HepG2 (cell line): Measurements from ENCODE around the gene UTS2R. TPM values are rescaled to one million over a fixed set of nuclear protein-coding genes. Genes with fewer than 3 reads are reported as not detected.
A peak's percentile ranks its signal among the peaks of the same experiment; 100 is the strongest.

Experiments
- BRCA1 ChIP-seq: sonication (generic); formaldehyde crosslinking; IDR thresholded peaks from 2 replicates; pipeline ENCODE4 v1.4.0; 2020; ENCODE audit warnings: missing genetic modification reagents
- CREB1 ChIP-seq, 2 experiments: fragments of 450-650 bp in 1 of 2; IDR thresholded peaks; 2 replicates each; pipeline ENCODE4 v1.6.1; 2016 to 2017; ENCODE audit warnings: control low read depth in 1 of 2, mild to moderate bottlenecking in 1 of 2, missing compliant biosample characterization in 1 of 2, missing genetic modification characterization in 1 of 2
- EHMT2 ChIP-seq: fragments of 200-600 bp; sonication (generic); IDR thresholded peaks from 2 replicates; pipeline ENCODE4 v1.7.0; 2017; ENCODE audit warnings: antibody characterized with exemption, low read depth, low read length, borderline replicate concordance
- GFI1 ChIP-seq: sonication (generic); formaldehyde crosslinking; IDR thresholded peaks from 2 replicates; pipeline ENCODE4 v1.5.0; 2020; ENCODE audit warnings: missing genetic modification reagents, mild to moderate bottlenecking, borderline replicate concordance
- HMGA1 ChIP-seq: sonication (generic); formaldehyde crosslinking; conservative IDR thresholded peaks from 2 replicates; pipeline ENCODE4 v1.4.0; 2020; ENCODE audit warnings: missing genetic modification reagents
- HOXA3 ChIP-seq: sonication (generic); formaldehyde crosslinking; IDR thresholded peaks from 2 replicates; pipeline ENCODE4 v1.5.0; 2020; ENCODE audit warnings: missing genetic modification reagents
- JUNB ChIP-seq: sonication (generic); formaldehyde crosslinking; IDR thresholded peaks from 2 replicates; pipeline ENCODE4 v1.8.0; 2022; ENCODE audit warnings: missing genetic modification reagents, mild to moderate bottlenecking, borderline replicate concordance
- KLF12 ChIP-seq: sonication (generic); formaldehyde crosslinking; IDR thresholded peaks from 2 replicates; pipeline ENCODE4 v1.4.0; 2020; ENCODE audit warnings: missing genetic modification reagents, borderline replicate concordance
- MTERF4 ChIP-seq: sonication (generic); formaldehyde crosslinking; IDR thresholded peaks from 2 replicates; pipeline ENCODE4 v1.8.0; 2023; ENCODE audit warnings: mild to moderate bottlenecking, missing genetic modification reagents
- POLR2AphosphoS5 ChIP-seq: IDR thresholded peaks from 2 replicates; pipeline ENCODE4 v1.6.1; 2012; ENCODE audit warnings: low read depth, low read length
- SRY ChIP-seq: sonication (generic); formaldehyde crosslinking; IDR thresholded peaks from 2 replicates; pipeline ENCODE4 v1.8.0; 2022; ENCODE audit warnings: mild to moderate bottlenecking, missing genetic modification reagents
- TMF1 ChIP-seq: sonication (generic); formaldehyde crosslinking; IDR thresholded peaks from 2 replicates; pipeline ENCODE4 v1.8.1; 2022; ENCODE audit warnings: low read depth, missing genetic modification reagents
- TOE1 ChIP-seq: sonication (generic); formaldehyde crosslinking; IDR thresholded peaks from 2 replicates; pipeline ENCODE4 v1.4.0; 2020; ENCODE audit warnings: mild to moderate bottlenecking, missing genetic modification reagents
- XRCC5 ChIP-seq: fragments of 200-400 bp; formaldehyde crosslinking; optimal IDR thresholded peaks from 2 replicates; pipeline ENCODE3; 2017; ENCODE audit warnings: mild to moderate bottlenecking, low read length
- ZBTB44 ChIP-seq: sonication (generic); formaldehyde crosslinking; IDR thresholded peaks from 2 replicates; pipeline ENCODE4 v1.4.0; 2020; ENCODE audit warnings: missing genetic modification reagents
- ZFP36L1 ChIP-seq: sonication (generic); formaldehyde crosslinking; IDR thresholded peaks from 2 replicates; pipeline ENCODE4 v1.8.0; 2022; ENCODE audit warnings: mild to moderate bottlenecking, missing genetic modification reagents, moderate library complexity
- ZMYM2 ChIP-seq: sonication (generic); formaldehyde crosslinking; IDR thresholded peaks from 2 replicates; pipeline ENCODE4 v1.8.0; 2022; ENCODE audit warnings: mild to moderate bottlenecking, missing genetic modification reagents
- ZNF138 ChIP-seq: sonication (generic); formaldehyde crosslinking; IDR thresholded peaks from 2 replicates; pipeline ENCODE4 v1.5.0; 2020; ENCODE audit warnings: mild to moderate bottlenecking, low read depth, missing genetic modification reagents
- ZNF550 ChIP-seq: sonication (generic); formaldehyde crosslinking; IDR thresholded peaks from 2 replicates; pipeline ENCODE4 v1.4.0; 2020; ENCODE audit warnings: mild to moderate bottlenecking, missing genetic modification reagents, borderline replicate concordance
- ZNF576 ChIP-seq: sonication (generic); formaldehyde crosslinking; IDR thresholded peaks from 2 replicates; pipeline ENCODE4 v1.4.0; 2020; ENCODE audit warnings: mild to moderate bottlenecking, missing genetic modification reagents
- ZNF749 ChIP-seq: sonication (generic); formaldehyde crosslinking; IDR thresholded peaks from 2 replicates; pipeline ENCODE4 v1.8.0; 2022; ENCODE audit warnings: mild to moderate bottlenecking, missing genetic modification reagents, moderate library complexity, borderline replicate concordance
- polyA plus RNA-seq, 8 experiments: library from polyadenylated mRNA; depleted of rRNA in 3 of 8; stranded (reverse) in 7 of 8; unstranded in 1 of 8; fragments of >200 nt; fragmentation: Illumina TruSeq in 4 of 8; extraction: Trizol in 4 of 8; gene quantifications; 2 replicates each; pipeline versions ENCODE4 v1.2.1 to v1.2.3, GENCODE V29; 2011 to 2016; ENCODE audit warnings: low read depth in 4 of 8, missing spikeins in 1 of 8, mixed read lengths in 1 of 8; ENCODE audit not compliant: insufficient read depth in 1 of 8
- total RNA-seq, 5 experiments: library from RNA; depleted of rRNA; stranded (reverse); fragments of >200 nt; fragmentation: Illumina TruSeq; extraction: Trizol; gene quantifications; 2 replicates each; pipeline ENCODE4 v1.2.3, GENCODE V29; 2016; ENCODE audit warnings: low read depth in 1 of 5
- TF ChIP-seq, protein P1 (sequence below): sonication (generic); formaldehyde crosslinking; IDR thresholded peaks from 2 replicates; pipeline ENCODE4 v1.4.0; 2020; ENCODE audit warnings: missing genetic modification reagents

Gene UTS2R
- total and polyA plus RNA-seq, 2 of the 13 experiments (the other 11 are each of a cell fraction or from before 2014, with no cell fraction given): 0.13 to 0.15 TPM

DNA sequence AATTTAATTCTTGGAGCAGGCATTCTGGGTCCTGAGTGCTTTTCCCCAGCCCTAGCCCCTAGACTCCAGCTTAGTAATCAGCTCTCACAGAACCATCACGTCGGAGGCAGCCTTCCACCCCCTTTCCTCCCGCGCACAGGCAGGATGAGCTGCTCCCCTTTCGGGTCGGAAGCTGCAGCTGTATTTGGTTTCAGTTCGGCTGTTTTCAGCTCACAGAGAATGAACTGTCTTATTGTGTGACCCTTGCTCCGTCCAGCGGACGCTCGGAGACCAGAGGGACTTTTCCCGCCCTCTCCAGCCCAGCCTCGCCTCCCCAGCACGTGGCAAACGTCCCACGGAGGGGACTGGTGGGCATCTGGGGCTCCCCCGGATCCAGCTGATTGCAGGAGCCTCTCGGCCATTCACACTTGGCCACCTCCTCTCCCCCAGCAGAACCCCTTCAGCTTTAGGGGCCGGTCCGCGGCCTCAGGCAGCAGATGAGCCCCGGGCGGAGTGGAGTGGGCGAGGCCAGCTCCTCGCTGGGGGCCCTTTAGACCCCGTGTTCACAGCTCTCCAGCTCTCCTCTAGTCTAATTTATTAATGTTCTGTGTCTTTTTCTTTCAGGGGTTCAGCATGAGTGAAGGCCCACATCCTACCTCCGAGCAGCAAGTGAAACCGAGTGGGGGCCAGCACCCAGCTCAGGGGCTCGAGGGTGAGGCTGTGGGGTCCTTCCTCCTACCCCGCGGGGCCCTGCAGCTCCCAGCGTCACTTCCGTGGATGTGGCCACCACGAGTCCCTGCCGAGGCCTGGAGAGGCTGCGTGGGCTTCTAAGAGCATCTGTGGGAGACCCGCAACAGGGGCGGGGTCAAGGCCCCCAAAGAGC lies 863 bp upstream of the UTS2R start (continued):
- TF ChIP-seq TOE1 (peak; percentile 88; the same call in 1 of the 2 replicates), TMF1 (CRISPR knock-in tag) (peak; percentile 98), MTERF4 (CRISPR knock-in tag) (no peak; the same call in none of the 2 replicates), XRCC5 (peak; percentile 67), ZFP36L1 (CRISPR knock-in tag) (peak; percentile 74; the same call in 1 of the 2 replicates), GFI1 (CRISPR knock-in tag) (peak; percentile 69; the same call in 1 of the 2 replicates), HOXA3 (peak; percentile 92), EHMT2 (no peak), ZNF550 (CRISPR knock-in tag) (0 out of 2 replicates have a peak, but pooled peaks have one; percentile 80), SRY (CRISPR knock-in tag) (peak; percentile 93; the same call in 1 of the 2 replicates), ZBTB44 (peak; percentile 70), ZNF749 (CRISPR knock-in tag) (peak; percentile 61; the same call in 1 of the 2 replicates), CREB1 (IDR thresholded peaks at IDR 0.05) (no peak), CREB1 (CRISPR knock-in tag; IDR thresholded peaks at IDR 0.05) (no peak), BRCA1 (CRISPR knock-in tag) (peak; percentile 87), ZNF138 (CRISPR knock-in tag) (peak; percentile 50; the same call in 1 of the 2 replicates), ZMYM2 (CRISPR knock-in tag) (peak; percentile 76), POLR2AphosphoS5 (no peak), ZNF576 (CRISPR knock-in tag) (peak; percentile 73; the same call in 1 of the 2 replicates), KLF12 (CRISPR knock-in tag) (0 out of 2 replicates have a peak, but pooled peaks have one; percentile 63), JUNB (CRISPR knock-in tag) (peak; percentile 64; the same call in 1 of the 2 replicates), HMGA1 (CRISPR knock-in tag) (no peak)
- TF ChIP-seq, protein P1, sequence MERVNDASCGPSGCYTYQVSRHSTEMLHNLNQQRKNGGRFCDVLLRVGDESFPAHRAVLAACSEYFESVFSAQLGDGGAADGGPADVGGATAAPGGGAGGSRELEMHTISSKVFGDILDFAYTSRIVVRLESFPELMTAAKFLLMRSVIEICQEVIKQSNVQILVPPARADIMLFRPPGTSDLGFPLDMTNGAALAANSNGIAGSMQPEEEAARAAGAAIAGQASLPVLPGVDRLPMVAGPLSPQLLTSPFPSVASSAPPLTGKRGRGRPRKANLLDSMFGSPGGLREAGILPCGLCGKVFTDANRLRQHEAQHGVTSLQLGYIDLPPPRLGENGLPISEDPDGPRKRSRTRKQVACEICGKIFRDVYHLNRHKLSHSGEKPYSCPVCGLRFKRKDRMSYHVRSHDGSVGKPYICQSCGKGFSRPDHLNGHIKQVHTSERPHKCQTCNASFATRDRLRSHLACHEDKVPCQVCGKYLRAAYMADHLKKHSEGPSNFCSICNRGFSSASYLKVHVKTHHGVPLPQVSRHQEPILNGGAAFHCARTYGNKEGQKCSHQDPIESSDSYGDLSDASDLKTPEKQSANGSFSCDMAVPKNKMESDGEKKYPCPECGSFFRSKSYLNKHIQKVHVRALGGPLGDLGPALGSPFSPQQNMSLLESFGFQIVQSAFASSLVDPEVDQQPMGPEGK: peak; percentile 75
